Gastroesophageal sphincter (tissue), 4 donors: ENCODE measurements around the gene RGS9. TPM values are rescaled to one million over a fixed set of nuclear protein-coding genes. Genes with fewer than 3 reads are reported as not detected.

ENCODE experiments used
- ATAC-seq: fragments of 150-250 bp; one replicate; pipeline ENCODE4 v1.9.1; 2016; ENCODE audit warnings: mild to moderate bottlenecking, moderate library complexity
- H3K27ac ChIP-seq, 4 donors: fragments of 200-600 bp; sonication (generic) in 3 of 4; 1 replicate in 3 of 4; 2 replicates in 1 of 4; pipeline ENCODE4 v1.5.1; 2016 to 2019
- H3K27me3 ChIP-seq: fragments of 200-600 bp; sonication (generic); one replicate; pipeline ENCODE4 v1.5.1; 2019
- H3K36me3 ChIP-seq, 2 donors: fragments of 200-600 bp; sonication (generic); one replicate each; pipeline ENCODE4 v1.5.1; 2019; ENCODE audit warnings: control low read depth in 1 of 2
- H3K4me1 ChIP-seq, 3 donors: fragments of 200-600 bp; sonication (generic); 1 replicate in 2 of 3; 2 replicates in 1 of 3; pipeline ENCODE4 v1.5.1; 2016 to 2019; ENCODE audit warnings: control low read depth in 2 of 3
- H3K4me3 ChIP-seq, 2 donors: fragments of 200-600 bp; sonication (generic); one replicate each; pipeline ENCODE4 v1.5.1; 2019; ENCODE audit warnings: mild to moderate bottlenecking in 1 of 2, moderate library complexity in 1 of 2
- H3K9me3 ChIP-seq, 3 donors: fragments of 200-600 bp; sonication (generic); one replicate each; pipeline ENCODE4 v1.5.1; 2017 to 2019; ENCODE audit warnings: control low read depth in 2 of 3
- EP300 ChIP-seq: sonication (generic); formaldehyde crosslinking; IDR thresholded peaks from one replicate; pipeline ENCODE4 v1.6.1; 2017; ENCODE audit warnings: antibody characterized with exemption, mild to moderate bottlenecking
- POLR2A ChIP-seq, 2 donors: fragments of 450-650 bp; IDR thresholded peaks; one replicate each; pipeline ENCODE4 v1.6.1; 2017; ENCODE audit warnings: antibody characterized with exemption in 2 of 2, mild to moderate bottlenecking in 2 of 2, moderate library complexity in 1 of 2
- POLR2AphosphoS5 ChIP-seq: sonication (generic); formaldehyde crosslinking; IDR thresholded peaks from one replicate; pipeline ENCODE4 v1.6.1; 2017; ENCODE audit warnings: antibody characterized with exemption
- WGBS, 2 donors: methylation state at CpG; one replicate each; pipeline ENCODE4 v1.1.5; 2018; ENCODE audit warnings: low coverage in 1 of 2; 5-methylcytosine and 5-hydroxymethylcytosine counted together
- total RNA-seq, 4 donors: library from RNA; depleted of rRNA; stranded (reverse); fragments of >200 nt; gene quantifications; one replicate each; pipeline ENCODE4 v1.1.0, GENCODE V29; 2016
- TF ChIP-seq, protein P1 (sequence below), 4 experiments: fragments of 200-600 bp in 2 of 4; fragments of 450-650 bp in 2 of 4; sonication (generic) in 1 of 4; IDR thresholded peaks; one replicate each; pipeline ENCODE4 v1.5.1; 2017 to 2019; ENCODE audit warnings: antibody characterized with exemption in 4 of 4, mild to moderate bottlenecking in 2 of 4, moderate library complexity in 2 of 4

Gene RGS9
- total RNA-seq, 4 donors from 2014 or later, result 17.4 to 43.9 (median 40.8) TPM

DNA sequence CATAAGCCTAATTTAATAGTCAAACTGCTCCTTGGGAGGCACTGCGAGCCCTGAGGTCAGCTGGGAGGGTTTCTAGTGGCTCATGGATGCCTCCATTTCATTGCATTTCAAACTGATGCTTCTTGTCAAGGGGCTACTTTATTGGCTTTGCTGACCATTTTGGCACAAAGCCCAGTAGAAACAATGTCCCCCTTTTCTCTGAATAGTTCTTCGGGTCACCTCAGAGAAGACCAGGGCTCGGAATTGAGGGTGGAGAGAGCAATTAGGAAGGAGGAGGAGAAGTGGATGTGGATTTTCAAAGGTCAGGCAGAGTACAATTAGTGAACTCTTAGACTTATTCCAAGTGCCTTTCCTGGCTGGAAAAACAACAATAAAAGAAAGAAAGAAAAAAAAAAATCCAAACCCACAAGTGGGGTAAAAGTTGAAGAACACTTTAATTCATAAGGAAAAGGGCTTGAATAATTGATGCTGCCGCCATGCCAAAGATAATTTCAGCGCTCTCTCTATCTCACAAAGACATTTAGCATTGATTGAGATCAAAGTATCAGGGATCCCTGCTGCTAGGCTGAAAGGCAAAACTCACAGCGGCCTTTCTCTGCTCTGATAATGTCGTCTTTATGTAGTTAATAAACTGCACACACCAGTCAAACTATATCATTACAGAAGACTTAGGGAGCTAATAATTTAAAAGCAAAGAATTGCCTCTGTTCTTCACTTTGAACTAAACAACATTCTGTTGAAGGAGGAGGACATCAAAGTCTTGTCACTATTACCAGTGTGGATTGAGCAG lies 122.7 kb downstream of the RGS9 start:
- no peaks in the 10 kb centered on the region for H3K36me3 ChIP-seq
- TF ChIP-seq POLR2A (IDR thresholded peaks at IDR 0.05), result no peak
- TF ChIP-seq, protein P1, sequence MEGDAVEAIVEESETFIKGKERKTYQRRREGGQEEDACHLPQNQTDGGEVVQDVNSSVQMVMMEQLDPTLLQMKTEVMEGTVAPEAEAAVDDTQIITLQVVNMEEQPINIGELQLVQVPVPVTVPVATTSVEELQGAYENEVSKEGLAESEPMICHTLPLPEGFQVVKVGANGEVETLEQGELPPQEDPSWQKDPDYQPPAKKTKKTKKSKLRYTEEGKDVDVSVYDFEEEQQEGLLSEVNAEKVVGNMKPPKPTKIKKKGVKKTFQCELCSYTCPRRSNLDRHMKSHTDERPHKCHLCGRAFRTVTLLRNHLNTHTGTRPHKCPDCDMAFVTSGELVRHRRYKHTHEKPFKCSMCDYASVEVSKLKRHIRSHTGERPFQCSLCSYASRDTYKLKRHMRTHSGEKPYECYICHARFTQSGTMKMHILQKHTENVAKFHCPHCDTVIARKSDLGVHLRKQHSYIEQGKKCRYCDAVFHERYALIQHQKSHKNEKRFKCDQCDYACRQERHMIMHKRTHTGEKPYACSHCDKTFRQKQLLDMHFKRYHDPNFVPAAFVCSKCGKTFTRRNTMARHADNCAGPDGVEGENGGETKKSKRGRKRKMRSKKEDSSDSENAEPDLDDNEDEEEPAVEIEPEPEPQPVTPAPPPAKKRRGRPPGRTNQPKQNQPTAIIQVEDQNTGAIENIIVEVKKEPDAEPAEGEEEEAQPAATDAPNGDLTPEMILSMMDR (IDR thresholded peaks at IDR 0.05), result no peak
- TF ChIP-seq EP300, result no peak
- TF ChIP-seq POLR2AphosphoS5, result no peak
- ATAC-seq, result no peak
- no peaks in the 10 kb centered on the region for H3K9me3 ChIP-seq
- H3K4me3 ChIP-seq, result no peak overlapping the region
- H3K27me3 ChIP-seq, result no peaks in the 10 kb centered on the region
- WGBS, 2 donors, result 84 to 85% methylated on average over 6 to 7 of the region's 7 CpGs
- H3K4me1 ChIP-seq, result no peaks in the 10 kb centered on the region
- H3K27ac ChIP-seq, result no peak overlapping the region

DNA sequence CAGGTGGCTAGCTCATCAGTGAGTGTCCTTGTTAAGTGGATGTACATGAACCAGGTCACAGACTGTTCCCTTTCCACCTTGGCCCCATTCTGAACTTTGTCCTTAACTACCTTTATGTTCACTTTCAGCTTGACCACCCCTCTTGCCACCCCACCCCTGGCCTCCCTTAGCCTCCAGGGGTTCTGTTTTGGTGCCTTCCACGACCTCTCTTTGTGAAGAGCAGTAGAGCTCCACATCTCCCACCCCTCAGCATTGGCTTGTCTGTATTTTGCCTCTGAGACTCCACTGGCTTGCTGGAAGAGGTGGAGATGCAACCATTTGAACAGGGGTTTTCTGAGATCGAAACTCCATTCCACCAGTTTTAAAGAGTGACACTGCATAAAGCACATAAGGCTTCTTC lies 123.5 kb downstream of the RGS9 start:
- Histone ChIP-seq H3K9me3 (no peaks in the 10 kb centered on the region), H3K4me3 (no peak overlapping the region), H3K27ac (no peak overlapping the region), H3K27me3 (no peaks in the 10 kb centered on the region), H3K36me3 (no peaks in the 10 kb centered on the region), H3K4me1 (no peaks in the 10 kb centered on the region)
- 86% methylated on average over 2 of the region's 2 CpGs; no CpG with 5 or more reads in 1 of the 2 donors for WGBS, 2 donors
- TF ChIP-seq, protein P1 (IDR thresholded peaks at IDR 0.05), result no peak
- TF ChIP-seq EP300 (no peak), POLR2A (IDR thresholded peaks at IDR 0.05) (no peak), POLR2AphosphoS5 (no peak)
- no peak for ATAC-seq

DNA sequence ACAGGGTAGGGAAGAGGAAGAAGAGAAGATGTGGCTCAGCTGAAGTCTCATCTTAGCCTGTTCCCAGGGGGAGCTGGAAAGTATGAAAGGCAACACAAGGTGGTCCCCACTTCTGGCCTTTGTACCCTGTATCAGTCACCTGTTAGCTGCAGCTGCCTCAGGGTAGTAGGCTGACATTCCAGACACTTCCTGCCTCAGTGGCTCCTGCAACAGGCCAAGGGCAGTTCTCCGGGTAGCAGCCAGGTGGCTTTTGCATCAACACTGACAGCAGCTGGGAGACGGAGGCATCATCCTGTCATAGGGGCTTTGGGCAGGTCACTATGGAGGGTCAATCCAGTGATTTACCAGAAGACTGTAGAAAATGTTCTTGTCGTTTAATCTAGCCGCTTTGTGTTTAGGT lies 124.0 kb downstream of the RGS9 start:
- no peaks in the 10 kb centered on the region for H3K9me3 ChIP-seq
- H3K27ac ChIP-seq, result no peak overlapping the region
- WGBS, 2 donors, result 60 to 74% methylated on average over 2 to 3 of the region's 4 CpGs
- H3K4me3 ChIP-seq, result no peak overlapping the region
- no peak for ATAC-seq
- H3K36me3 ChIP-seq, result no peaks in the 10 kb centered on the region
- no peaks in the 10 kb centered on the region for H3K27me3 ChIP-seq
- no peaks in the 10 kb centered on the region for H3K4me1 ChIP-seq
- TF ChIP-seq POLR2A (IDR thresholded peaks at IDR 0.05), result no peak
- TF ChIP-seq EP300, result no peak
- TF ChIP-seq, protein P1 (IDR thresholded peaks at IDR 0.05), result no peak
- no peak for TF ChIP-seq POLR2AphosphoS5

DNA sequence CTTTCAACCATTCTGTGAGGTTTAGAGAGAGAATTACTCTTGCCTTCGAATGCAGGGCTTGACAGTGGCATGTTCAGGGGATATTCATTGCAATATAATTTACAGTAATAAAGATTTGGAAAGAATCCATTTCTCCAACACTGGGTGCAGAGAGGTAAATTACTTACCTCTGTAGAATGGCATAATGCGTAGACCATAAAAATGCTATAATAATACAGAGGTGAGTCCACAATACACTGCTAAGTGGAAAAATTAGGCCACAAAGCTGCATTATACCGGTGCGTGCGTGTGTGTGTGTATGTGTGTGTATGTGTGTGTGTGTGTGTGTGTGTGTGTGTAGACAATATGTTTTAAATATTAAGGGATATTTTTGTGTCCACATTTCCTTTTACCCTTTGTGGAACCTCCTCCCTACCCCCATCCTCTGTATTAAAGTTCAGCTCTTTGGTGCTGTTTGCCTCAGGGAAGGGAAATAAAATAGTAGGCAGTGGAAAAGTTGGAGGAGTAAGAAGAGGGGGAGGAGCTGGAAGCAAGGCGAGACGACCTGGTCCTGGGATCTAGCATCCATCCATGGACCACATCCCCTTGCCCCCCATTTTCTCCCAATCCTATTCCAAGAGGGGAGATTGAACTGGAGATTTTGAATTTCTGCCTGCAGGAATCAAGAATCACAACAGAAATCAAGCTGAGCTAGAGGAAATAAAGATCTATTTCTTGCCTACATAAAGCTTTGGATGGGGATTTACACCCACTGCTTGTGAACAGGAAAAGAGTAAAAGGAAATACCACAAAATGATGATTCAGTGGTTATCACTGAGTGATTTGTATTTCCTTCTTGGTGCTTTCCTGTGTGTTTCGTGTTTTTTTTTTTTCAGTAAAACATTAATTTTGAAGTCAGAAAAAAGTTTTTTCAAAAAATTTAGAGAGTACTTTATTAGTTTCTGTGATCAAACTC lies 124.8 kb downstream of the RGS9 start:
- no peak for ATAC-seq
- Histone ChIP-seq H3K4me1 (no peaks in the 10 kb centered on the region), H3K27me3 (no peaks in the 10 kb centered on the region), H3K4me3 (no peak overlapping the region), H3K27ac (no peak overlapping the region), H3K9me3 (no peaks in the 10 kb centered on the region), H3K36me3 (no peaks in the 10 kb centered on the region)
- 63 to 75% methylated on average over 8 of the region's 8 CpGs for WGBS, 2 donors
- no peak for TF ChIP-seq EP300
- no peak for TF ChIP-seq POLR2A (IDR thresholded peaks at IDR 0.05)
- TF ChIP-seq, protein P1 (IDR thresholded peaks at IDR 0.05), result no peak
- TF ChIP-seq POLR2AphosphoS5, result no peak
